Stimulated activated CD4-positive, alpha-beta T cell treated with anti-CD3 and anti-CD28 coated beads, Interleukin-12 subunit alpha, Interleukin-12 subunit beta, amount 100 ng/mL, for 24 hours (primary cell): ENCODE measurements around the gene GRHL3.

Source experiments
- DNase-seq, 2 experiments: peaks; one replicate each; pipeline ENCODE4 v3.0.0-alpha.2; 2020; ENCODE audit warnings: low read depth in 2 of 2

The GRHL3 gene

DNA sequence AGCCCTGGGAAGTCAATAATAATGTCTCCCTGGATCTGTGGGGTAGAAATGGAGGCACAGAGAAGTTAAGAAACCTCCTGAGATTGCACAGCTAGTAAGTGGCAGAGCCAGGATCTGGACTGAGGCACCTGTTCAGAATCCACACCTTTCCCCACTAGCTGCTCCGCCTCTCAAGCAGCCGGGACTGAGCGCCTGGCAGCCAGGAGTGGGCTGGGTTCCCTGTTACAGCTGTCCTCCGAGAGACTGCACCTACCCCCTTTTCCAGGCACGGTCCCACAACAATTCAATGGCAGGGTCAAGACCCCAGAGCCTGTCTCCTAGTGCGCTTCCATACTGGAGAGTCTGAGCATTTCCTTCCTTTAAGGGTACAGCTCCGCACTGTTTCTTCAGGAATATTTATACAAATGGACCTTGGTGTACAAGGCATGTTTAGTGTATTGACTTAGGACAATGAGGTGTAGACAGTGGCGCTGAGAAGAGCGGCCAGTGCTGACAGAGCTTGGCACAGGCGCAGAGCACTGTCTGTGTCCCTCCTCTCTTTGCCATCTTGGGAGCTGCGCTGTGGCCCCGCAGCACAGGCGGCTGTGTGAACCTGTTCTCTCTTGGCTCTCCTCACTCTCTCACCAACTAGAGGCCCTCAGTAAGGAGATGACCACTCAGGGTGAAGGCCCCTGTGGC is 24.4 kb downstream of the GRHL3 start:
- no peak for DNase-seq

DNA sequence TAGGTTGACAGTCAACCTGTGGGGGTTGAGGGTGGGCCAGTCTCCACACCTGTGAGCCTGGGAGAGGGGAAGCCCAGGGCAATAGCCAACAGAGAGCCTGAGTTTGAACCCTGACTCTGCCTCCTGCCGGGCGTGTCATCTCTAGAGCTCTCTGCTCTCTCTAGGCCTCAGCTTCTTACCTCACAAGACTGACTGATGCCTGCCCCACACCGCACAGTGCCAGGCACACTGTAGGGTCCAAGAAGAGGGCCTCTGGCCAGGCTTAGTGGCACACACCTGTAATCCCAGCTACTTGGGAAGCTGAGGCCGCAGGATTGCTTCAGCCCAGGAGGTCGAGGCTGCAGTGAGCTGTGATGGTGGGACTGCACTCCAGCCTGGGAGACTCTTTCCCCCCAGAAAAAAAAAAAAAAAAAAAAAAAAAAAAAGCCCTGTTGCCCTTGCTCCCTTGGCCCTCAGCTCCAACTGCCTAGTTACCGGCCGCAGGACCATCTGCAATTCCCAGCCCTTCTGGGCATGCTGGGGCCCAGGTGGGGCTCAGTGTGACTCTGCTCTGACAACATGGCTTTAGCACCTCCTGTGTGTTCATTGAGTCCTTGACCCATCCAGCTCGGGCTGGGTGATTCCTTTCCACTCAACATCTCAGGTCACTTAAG is 25.1 kb downstream of the GRHL3 start:
- no peak for DNase-seq

DNA sequence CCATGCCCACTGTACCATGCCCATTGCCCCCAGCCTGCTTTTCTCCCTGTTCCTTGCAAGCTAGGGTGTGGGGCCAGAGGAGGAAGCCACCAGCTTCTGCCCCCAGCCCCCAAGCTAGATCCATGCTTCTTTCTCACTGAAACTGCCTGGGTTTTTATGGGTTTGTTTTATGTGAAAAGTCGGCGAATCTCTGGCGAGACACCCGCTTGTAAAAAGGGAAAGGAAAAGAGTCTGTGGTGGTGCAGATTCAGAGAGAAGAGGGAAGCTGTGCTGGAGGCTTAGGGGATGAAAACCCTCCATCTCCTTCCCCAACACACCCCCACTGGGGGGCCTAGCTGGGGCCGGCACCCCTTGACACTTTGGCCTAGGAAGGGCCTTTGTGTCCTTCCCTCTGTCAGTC is 26.2 kb downstream of the GRHL3 start:
- no peak for DNase-seq

DNA sequence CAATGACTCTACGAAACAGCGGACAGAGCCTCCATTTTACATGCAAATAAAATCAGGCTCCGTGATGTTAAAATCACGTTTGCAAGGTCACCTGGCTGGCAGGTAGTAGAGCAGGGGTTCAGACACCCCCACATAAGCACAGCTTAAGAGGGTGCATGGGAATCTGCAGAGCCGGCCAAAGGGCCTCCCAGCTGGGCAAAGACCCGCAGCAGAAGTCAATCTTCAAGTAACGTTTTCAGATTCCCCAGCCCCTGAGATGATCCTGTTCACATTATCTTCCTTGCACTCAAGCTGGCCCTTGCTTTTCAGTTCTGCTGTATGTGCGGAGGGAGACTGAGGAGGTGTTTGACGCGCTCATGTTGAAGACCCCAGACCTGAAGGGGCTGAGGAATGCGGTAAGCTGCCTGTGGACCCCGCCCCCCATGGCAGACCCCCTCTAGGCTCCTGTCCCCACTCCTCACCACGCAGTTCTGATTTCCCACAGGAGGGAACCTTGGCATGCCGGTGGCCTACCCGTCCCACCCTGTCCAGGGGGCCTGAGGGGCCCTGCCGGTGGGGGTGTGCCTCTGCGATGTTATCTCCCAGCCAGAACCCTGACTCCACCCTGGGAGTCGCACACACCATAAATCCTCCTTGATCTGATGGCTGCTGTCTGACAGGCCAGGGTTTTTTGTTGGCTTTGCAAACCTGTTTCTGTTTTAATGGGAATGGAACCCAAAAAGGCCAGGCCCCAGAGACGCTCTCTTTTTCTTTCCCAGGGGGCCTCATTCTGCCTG is 28.2 kb downstream of the GRHL3 start:
- DNase-seq: no peak

DNA sequence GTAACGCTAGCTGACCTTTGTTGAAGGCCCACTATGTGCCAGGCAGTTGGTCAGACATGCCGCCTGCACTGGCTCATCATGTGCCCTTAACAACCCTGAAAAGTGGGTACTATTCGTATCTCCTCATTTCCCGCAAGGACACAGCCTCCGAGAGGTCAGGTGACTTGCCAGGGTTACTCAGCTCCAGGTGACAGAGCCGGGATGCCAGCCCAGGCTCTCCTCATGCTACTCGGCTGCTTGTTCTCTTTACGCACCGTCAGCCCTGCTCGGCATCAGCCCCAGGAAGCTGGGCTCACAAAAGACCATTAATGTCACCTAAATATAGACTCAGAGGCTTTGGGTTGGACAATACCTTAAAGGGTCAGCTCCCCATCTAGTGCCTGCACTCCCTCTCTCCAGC is 29.0 kb downstream of the GRHL3 start:
- no peak for DNase-seq

DNA sequence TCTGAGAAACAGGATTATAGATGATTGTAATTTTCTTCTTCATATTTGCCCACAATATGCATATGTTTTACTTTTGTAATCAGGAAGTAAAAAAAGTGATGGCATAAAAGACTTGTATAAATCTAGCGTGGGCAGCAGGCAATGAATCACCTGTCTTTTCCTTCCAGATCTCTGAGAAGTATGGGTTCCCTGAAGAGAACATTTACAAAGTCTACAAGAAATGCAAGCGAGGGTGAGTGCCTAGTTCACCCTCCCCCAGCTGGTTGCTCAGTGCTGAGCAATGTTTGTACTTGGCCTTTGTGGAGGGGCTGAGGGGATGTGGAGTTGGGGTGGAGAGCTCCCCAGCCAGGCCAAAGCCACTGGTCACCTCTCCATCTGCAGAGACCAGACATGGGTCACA is 30.7 kb downstream of the GRHL3 start:
- DNase-seq: peak in 1 of 2 experiments; percentile 17

DNA sequence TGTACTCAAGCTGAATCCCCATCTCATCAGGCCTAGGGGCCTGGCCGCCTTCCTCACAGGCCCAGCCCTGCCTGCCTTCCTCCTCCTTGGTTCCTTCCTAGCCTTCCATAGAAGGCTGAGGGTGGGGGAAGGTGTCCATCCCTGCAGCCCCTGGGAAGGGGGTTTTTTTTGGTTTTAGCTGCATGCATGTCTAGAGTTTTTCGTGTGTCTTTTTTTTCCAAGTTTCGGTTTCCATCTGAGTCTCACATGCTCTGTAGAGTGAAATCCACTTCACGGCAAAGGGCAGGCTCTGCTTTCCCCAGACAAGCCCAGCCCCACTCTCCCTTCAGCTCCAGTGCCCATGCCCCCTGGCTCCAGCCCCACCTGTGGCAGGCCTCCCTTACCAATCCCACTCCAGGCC is 32.1 kb downstream of the GRHL3 start:
- no peak for DNase-seq

DNA sequence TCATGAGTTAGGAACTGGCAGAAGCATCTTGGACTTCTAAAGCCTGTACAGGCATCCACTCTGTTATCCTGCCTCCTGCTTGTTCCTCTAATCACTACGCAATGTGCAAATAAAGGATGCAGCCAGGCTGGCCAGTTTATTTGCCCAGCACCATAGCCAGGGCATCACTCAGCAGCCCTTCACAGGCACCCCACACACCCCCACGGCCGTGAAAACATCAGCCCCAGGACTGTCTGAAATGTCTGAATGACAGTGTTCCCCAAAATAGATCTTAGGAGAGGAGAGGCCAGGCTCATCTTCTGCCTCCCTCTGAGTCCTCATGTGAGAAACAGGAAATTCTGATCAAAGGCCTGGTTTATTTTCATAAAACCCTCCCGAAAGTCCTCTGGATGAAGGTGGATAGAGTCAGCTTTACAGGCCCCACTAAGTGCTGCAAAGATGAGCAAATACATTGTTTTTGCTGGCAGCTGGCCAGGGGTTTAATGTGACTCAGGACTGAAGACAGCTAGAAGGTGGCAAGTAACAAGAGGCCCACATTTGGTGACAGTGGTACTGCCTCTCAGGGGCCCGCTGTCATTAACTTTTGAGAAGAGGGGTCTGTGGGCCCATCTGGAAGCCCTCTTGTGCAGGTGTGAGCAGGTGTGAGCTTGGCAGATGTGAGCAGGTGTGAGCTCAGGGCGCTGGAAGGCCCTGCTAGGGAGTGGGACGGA is 32.9 kb downstream of the GRHL3 start:
- peak; percentile 13 to 63 for DNase-seq

DNA sequence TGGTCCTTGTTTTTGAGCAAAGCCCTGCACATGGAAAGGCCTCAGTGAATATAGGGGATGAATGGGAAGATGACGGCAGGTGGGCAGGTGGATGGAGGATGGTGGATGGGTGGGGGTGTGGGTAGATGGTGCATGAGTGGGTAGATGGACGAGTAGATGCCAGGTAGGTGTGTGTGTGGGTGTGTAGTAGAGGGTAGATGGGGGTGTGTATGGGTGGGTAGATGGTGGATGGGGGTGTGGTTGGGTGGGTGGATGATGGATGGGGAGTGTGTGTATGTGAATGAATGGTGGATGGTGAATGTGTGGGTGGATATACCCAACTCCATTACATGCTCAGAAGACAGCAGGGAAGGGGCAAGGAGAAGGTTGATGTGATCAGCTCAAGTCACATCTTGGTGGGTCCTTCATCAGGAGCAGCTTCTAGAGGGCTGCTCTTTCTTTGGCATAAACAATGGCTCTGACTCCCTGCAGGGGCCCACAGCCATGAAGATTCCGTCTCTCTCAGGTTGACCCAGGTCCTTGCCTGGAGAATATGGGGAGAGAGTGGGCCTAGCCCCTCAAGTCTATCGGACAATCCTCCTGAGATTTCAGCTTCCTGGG is 34.2 kb downstream of the GRHL3 start:
- no peak for DNase-seq

DNA sequence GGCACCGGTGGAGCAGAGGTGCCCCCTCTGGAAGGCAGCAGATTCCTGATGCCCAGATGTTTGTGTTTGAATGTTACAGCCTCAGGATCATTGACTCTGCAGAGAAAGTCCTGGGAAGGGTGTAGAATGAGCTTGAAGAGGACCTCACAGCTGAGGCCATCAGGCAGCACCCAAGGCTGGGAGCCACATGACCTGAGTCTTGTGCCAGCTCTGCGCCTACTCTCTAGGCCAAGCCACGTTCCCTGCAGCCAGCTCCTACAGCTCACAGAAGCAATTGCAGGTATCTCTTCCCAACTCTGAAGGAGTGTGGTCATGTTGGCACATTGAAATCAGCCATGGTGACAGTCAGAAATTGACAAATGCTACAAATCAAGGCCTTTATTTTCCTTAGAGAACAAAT is 36.3 kb downstream of the GRHL3 start:
- DNase-seq: no peak

DNA sequence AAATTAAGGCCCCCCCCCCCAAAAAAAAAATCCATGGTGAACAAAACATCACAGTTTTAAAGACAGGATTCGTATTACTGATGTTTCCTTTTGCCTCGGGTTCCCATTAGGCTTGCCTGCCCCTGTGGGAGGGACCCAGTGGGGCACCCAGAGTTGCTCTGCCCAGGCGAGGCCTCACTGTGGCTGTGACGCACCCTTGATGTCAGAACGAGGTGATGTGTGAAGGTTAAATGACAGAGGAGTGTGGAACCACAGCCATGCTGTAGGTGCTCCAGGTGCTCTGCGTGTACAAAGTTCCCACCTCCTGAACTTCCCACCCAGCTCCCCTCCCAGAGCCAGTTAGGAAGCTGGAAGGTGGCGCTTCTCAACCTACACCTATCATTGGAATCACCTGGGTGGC is 37.9 kb downstream of the GRHL3 start:
- DNase-seq: no peak

DNA sequence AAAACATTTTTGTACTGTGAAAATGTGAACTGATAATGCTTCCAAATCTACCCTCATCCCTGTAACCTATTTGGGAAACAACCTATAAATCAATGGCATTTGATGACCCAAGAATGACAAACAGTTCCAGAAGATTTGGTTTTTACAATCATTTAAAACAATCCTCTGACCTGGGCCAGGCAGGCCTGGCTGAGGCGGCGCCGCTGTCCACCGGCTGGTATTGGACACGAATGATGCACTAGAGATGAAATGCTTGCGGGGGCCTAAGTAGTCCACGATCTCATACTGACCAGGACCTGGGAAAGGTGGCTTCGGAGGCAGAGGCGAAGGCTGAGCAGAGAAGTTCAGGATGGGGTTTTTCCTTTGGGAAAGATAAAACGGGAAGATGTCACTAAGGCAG is 41.5 kb downstream of the GRHL3 start:
- DNase-seq: no peak

DNA sequence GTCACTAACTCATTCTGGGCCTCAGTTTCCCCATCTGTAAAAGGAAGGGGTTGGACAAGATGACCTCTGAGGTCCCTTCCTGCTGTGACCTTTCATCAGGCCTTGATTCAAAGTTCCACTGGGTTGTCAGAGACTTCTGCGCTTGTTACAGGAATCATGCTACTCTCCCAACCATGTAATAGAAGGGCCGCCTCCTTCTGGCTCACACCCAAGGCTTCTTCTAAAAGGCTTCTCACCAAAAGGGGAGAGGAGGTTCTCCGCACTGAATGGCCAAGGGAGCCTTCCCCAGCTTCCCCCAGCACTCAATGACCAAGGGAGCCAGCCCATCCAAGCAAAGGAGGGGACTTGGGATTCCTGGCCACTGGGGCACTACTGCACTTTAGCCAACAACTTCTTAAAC is 42.7 kb downstream of the GRHL3 start:
- DNase-seq: no peak

DNA sequence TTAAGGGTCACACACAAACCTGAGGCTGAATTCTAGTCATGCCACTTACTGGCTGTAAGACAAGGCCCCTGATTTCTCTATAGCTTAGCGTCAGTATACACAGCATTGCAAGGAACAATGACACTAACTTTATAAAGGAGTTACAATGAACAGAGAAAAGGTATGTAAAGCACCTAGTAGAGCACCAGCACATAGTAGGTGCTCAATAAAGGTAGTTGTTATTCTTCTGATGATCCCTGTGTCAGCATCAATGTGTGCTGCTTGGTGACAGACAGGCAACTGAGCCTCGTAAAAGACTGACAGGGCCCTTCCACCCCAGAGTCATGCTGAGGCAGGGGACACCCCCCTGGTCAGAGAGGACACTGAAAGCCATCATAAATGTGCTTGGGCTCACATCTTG is 43.2 kb downstream of the GRHL3 start:
- DNase-seq: no peak

DNA sequence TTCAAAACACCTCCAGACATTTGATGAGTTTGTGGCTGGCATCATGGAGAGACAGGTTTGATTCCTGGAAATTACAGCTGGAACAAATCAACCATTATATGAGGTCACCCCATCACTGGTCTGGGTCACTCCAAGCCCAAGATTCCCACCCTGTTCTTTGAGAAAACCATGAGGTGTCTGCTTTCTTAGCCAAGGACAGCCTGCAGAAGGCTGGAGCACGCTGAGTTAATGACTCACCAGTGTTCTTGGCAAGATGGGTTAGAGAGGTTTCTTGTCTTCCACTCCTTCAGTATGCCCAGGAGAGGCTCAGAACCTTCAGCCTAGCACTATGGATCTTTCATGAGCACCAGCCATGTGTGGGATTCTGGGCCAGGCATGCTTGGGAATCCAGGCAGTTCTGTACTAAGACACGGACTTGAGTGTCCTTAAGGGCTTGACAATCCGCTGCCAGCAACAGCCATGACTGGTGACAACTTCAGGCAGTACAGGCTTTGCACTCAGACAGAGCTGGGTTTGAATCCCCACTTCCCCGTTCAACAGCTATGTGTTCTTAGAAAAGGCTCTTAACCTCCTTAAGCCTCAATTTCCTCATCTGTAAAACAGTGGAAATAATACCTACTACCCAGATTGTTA is 43.9 kb downstream of the GRHL3 start:
- DNase-seq: no peak

DNA sequence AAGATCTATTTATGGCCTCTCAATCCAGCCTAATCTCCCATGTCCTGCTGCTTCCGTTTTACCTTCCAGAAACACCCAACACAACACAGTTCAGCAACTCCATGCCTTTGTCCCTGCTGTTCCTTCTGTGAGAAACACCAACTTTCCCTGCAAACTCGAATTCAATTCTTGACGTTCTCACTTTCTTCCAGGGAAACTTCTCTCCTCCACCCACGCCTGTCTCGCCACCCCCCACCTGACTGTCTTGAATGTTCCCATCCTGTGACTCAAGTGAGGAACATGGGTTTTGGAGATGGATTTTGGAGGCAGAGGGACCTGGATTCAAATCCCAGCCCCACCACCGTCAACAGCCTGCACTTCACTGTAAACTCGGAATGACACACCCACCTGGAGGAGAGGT is 44.8 kb downstream of the GRHL3 start:
- no peak for DNase-seq

DNA sequence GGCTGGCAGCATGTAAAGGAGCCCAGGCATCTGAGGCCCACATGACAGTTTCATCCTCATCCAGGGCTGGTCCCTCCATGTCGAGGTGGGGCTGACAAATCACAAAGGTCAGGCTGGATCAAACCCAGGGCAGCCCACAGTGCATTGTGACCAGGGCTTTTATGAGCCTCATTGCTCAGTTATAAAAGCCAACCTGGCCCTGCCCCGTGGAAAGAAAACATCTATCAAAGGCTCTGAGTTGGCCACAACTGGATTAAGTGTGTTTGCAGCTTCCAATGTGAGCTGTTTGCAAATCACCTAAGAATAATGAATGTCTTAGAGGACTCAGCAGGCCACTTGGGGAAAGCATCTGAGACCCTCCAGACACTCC is 45.4 kb downstream of the GRHL3 start:
- DNase-seq: no peak

DNA sequence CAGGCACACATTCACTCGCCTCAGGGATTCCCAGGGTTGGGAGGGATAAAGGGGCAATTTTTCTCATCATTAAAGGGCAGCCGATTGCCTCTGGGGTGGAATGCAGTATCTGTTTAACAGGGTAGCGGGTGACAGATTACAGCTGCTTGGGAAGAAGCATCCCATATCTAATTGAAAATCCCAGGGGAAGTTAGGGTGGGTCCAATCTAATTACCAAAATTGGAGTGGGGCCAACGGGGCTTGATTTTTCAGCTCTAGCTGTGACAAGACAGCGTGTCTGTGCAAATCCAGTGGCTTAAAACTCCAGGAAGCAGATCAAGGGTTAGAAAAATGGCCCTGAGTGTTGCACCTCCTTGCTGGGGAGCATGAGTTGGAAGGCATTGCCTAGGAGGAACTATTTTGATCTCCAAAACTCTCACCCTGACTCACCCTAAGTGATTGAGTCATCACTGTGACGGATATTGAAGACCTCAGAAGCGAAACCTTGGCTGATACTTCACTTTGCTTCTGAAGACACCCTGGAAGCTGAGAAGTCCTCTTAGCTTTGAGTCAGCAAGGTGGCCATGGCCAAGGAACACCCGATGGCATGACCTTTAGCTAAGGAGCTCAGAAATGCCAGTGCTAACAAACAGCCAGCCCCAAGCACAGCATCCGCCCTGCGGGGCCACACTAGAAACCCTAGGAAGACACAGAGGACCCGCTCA is 46.0 kb downstream of the GRHL3 start:
- DNase-seq: no peak

DNA sequence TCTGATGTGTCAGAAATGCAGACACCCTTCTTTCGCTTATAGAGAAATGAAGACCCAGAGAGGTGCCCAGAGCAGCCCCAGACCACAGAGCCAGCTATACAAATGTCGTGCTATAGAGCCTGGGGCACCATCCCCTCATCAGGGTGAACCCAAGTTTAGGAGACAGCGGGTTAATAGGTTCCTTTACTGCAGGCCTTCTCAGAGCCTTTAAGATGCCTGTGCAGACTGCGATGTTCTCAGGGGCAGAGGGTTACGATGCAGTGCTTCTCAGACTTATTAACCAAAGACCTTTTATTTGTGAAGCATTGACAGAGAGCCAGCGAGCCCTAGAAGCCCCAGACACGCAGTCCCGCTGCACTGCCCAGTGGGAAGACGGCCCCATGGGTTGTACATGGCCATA is 47.5 kb downstream of the GRHL3 start:
- no peak for DNase-seq

DNA sequence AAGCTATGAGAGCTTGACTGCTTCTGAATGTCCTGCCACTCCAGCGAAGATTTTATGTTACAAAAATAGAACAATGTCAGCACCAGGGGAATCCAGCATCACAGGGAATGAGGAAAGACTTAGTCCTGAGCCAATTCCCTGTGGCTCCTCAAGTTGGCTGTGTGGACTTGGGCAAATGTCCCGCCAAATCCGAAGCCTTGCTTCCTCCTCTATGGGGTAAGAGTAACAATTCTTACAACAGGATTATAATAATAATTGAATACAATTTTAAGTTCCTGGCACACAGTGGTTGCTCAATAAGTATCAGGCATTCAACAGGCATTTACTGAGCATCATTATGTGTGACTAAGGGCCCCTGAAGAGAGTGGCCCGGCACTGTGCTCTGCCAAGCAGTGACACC is 50.0 kb downstream of the GRHL3 start:
- no peak for DNase-seq

DNA sequence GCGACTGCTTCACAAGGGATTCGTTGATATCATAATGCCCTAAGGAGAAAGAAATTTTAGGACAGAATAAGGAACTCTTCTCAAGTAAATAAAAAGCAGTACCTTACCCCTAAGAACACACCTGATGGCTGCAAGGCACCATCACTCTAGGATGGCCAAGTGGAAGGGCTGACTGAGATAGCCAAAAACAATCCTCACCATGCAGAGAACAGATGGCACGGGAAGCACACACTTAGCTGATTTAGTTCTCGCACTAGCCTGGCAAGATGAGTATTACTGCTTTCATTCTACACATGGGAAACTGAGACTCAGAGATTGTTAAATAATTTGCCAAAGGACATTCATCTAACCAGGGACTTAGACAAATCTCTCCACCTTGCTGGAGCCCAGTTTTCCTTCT is 50.6 kb downstream of the GRHL3 start:
- no peak for DNase-seq
